GM11168 (cell line): ENCODE measurements around the gene WDR19.
"Not testable (repeated sequence)": the region's sequence is repeated elsewhere in the genome, so short reads cannot be mapped to it uniquely, and the experiment has no call there.

ENCODE experiments used
- in situ Hi-C: fragments of 300-500 bp; cut with MboI; formaldehyde crosslinking; loops from one replicate; pipeline ENCODE4 v1.12.0; 2022; ENCODE audit warnings: low sequenced_read_pairs; ENCODE audit not compliant: unreplicated experiment

Gene WDR19

DNA sequence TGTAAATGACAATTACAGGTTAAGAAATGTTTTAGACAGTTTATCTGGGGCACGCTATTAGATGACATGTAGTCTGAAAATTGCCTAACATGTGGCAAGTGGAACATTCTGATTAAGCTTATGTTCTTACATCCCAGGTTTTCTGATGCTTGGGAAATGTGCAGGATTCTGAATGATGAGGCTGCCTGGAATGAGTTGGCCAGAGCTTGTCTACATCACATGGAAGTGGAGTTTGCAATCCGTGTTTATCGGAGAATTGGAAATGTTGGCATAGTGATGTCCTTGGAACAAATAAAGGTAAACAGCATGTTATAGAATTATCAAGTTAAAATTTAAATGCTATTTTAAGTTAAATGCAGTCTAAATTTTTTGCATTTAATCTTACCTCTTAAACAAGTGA lies 49.3 kb downstream of the WDR19 start:
- in situ Hi-C loops: no loop called here

DNA sequence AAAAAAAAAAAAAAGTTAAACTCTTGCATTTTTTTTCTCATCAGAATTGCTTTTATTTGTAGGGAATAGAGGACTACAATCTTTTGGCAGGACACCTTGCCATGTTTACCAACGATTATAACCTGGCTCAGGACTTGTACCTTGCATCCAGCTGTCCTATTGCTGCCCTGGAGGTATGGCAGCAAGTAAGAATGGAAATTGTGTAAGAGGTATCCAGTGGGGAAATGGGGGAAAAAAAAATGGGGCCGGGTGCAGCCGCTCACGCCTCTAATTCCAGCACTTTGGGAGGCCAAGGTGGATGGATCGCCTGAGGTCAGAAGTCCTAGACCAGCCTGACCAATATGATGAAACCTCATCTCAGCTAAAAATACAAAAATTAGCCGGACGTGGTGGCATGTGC lies 49.8 kb downstream of the WDR19 start:
- in situ Hi-C loops: no loop called here

DNA sequence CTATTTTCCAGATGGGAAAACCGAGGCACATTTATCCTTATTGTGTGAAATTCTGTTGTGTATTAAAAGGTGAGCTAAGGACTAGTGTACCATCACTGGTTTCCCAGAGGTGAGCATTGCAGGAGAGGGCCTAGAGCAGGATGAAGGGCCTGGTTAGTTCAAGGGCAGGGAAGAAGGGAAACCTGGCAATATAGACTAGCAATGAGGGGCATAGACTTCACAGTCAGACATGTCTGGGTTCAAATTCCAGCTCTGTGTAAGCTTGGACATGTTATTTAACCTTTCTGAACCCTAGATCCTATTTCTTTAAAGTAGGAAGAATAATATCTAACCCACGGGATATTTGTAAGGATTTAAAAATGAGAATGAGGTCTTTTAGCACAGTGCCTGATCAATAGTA lies 50.8 kb downstream of the WDR19 start:
- in situ Hi-C loops: no loop called here

DNA sequence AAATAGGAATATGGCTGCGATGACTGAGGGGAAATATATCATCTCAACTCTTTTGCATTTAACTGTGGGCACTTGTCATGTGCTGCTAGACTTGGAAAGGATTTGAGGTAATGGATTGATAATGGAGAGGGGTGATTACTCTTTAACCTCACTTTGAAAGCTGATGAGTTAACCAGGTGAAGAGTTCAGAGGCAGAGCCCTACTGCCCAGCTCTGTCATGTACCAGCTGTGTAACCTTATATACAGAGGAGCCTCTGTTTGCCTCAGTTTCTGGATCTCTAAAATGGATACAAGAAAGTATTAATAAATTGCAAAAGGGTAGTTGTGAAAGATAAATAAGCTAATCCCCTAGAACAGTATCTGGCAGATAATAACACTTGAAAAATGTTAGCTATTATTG lies 51.5 kb downstream of the WDR19 start:
- in situ Hi-C loops: no loop called here

DNA sequence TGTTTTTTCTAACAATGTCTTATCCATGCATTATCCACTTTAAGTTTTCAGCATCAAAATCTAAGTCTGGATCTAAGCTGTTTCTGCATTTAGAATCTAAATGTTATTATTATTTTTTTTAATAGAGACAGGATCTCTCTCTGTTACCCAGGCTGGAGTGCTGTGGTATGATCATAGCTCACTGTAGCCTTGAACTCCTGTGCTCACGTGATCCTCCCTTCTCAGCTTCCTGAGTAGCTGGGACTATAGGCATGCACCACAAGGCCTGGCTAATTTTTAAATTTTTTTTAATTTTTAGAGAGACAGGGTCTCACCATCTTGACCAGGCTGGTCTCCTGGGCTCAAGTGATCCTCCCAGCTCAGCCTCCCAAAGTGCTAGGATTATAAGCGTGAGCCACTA lies 52.7 kb downstream of the WDR19 start:
- in situ Hi-C loops: no loop called here

- in situ Hi-C loops: no loop called here
Observed at GRCh38 chr4:39235696-39236095, 53.4 kb downstream of the WDR19 start.

- in situ Hi-C loops: no loop called here
Observed at GRCh38 chr4:39237179-39237578, 54.9 kb downstream of the WDR19 start.

- in situ Hi-C loops: no loop called here
Observed at GRCh38 chr4:39243462-39243861, 61.1 kb downstream of the WDR19 start.

DNA sequence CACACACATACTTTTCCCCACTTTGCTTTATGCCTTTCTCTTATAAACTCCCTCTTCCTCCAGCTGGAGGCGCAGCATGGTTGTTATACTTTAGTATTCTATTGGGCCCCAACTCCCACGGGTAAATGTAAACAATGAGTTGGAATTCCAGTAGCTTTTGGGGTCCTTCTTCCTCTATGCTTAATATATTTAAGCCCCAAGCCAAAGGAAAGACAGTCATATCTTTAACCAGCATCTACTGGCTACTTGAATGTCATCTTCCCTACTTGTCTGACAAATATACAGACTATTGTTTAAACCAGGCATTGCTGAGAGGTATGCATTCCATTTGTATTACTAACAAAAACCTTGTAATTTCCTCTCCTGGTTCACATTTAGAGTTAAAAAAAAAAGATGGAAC lies 72.9 kb downstream of the WDR19 start:
- in situ Hi-C loops: no loop called here

DNA sequence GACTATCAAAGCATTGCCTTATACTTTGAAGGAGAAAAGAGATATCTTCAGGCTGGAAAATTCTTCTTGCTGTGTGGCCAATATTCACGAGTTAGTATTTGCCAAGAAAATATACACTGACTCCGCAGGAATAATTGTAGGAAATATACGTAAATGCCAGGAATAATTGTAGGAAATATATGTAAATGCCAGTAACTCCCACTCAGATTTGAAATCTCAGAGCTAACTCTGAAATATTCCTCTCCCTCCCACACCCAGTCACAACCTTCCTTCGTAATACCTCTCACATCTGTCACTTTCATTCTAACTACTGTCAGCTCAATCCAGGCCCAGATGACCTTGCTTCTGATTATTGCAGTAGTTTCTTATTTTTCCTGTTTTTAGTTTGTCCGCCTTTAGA lies 73.5 kb downstream of the WDR19 start:
- in situ Hi-C loops: no loop called here

GRCh38 chr4:39256436-39256835 lies 74.1 kb downstream of the WDR19 start:
- in situ Hi-C loops: no loop called here

DNA sequence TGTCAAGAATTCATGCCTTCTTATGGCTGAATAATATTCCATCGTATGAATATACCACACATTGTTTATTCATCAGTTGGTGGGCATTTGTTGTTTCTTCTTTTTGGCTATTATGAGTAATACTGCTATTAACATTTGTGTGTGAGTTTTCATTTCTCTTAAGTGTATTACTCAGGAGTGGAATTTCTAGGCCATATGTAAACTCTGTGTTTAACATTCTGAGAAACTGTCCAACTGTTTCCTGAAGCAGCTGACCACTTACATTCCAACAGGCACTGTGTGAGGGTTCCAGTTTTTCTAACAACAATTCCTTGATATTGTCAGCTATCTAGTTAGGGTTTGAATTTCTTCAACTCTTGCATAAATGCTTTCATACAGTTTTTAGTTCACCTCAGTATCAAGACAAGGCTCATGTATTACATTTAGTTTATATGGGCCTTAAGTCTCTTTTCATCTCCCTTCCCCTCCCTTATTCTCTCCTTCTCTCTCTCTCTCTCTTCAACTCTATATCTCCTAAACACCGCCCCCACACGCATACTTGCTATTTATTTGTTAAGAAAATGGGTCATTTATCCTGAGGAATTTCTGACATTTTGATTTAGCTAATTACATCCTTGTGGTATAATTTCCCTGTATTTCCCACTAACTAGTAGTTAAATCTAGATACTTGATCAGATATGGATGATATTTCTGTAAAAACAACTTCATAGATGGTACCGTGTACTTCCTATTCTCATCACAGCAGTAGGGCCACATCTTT lies 77.4 kb downstream of the WDR19 start:
- in situ Hi-C loops: no loop called here

DNA sequence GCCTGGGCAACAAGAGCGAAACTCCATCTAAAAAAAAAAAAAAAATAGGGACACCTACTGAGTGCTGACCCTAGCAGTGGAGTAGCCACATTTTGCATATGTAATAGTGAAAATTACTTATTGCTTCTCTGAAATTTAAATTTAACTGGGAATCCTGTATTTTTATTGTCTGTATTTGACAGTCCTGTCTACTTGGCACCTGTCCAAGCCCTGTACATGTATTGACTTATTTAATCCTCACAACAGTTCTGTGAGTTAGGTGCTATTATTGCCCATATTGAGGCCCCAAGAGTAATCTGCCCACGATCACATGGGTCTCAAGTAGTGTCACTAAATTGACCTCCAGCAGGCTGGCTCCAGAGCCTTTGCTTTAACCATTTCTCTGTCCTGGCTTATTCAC lies 81.6 kb downstream of the WDR19 start:
- in situ Hi-C loops: no loop called here

GRCh38 chr4:39274503-39274902 lies 92.2 kb downstream of the WDR19 start:
- in situ Hi-C loops: no loop called here

DNA sequence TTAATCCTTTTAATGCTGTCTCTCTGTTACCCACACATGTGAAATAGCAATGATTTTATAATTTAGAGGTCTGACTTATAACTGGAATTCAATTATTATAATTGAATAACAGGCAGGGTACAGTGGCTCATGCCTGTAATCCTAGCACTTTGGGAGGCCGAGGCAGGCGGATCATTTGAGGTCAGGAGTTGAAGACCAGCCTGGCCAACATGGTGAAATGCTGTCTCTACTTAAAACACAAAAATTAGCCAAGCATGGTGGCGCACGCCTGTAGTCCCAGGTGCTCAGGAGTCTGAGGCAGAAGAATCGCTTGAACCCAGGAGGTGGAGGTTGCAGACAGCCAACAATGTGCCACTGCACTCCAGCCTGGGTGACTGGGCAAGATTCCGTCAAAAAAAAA lies 95.3 kb downstream of the WDR19 start:
- in situ Hi-C loops: not testable (repeated sequence)

DNA sequence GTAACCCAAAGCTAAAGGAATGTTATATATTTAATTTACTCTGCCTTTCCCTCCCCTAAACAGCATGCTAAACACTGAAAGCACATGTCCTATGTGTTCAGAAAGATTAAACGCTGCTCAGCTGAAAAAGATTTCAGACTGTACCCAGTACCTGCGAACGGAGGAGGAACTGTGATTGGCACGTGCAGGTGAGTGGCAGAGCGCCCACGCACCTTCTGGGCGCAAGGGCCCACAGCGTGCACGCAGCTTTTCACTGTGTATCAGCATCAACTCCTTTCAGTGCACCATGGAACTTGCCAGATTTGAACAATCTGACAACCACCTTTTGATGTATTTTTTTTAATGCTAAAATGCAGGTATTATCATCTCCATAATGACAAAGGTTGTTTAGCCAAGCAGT lies 96.1 kb downstream of the WDR19 start:
- in situ Hi-C loops: no loop called here

- in situ Hi-C loops: no loop called here
Observed at GRCh38 chr4:39279416-39279815, 97.1 kb downstream of the WDR19 start.

DNA sequence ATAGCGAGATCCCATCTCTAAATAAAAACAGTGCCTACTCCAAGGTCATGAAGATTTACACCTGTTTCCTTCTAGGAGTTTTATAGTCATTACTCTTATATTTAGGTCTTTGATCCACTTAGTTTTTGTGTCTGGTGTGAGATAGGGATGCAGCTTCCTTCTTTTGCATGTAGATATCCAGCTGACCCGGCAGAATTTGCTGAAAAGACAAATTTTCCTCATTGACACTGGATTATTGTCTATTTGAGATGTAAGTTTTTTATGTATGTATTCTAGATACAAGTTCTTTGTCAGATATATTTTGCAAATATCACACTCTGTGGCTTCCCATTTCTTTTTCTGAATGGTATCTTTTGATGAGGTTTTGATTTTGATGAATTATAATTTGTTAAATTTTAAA lies 98.4 kb downstream of the WDR19 start:
- in situ Hi-C loops: no loop called here

GRCh38 chr4:39285111-39285795 lies 102.9 kb downstream of the WDR19 start:
- in situ Hi-C loops: no loop called here

DNA sequence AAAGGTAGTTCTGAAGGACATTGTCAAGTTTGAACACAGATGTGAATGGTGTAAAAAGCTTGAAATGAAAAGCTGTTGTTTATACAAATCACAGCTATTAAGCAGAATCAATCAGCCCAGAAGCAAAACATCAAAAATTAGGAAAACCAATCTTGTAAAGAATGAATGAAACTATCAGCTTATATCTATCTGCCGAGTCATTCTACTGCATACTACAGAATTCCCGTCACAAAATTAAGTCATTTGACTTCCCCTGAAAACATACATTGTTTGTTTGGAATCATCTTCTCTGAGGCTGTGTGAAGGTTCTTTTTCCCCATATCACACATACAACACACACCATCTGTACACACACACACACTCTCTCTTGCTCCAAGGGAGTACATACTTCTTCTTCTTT lies 103.5 kb downstream of the WDR19 start:
- in situ Hi-C loops: no loop called here

DNA sequence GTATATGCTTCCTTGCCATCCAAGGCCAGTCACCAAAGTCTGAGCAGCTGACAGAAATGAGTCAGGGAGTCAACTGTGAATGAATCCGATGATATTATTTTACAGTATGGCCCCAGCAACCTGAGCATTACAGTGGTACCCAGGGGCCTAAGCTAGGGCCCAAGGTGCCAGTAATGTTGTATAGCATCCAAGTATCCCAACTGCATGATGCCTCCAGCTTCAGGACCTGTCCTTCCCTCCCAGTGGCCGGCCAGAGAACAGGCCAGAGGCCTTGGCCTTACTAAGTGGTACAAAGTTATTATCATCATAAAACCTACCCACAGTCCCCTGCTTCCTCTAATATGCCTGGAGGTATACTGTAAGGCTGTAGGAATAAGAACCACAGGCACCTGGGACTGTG lies 103.9 kb downstream of the WDR19 start:
- in situ Hi-C loops: no loop called here

- in situ Hi-C loops: no loop called here
Observed at GRCh38 chr4:39287223-39287622, 104.9 kb downstream of the WDR19 start.
